CD1c-positive myeloid dendritic cell (primary cell): ENCODE results near the gene NR1I2.

Experiments used
- DNase-seq: peaks from one replicate; pipeline ENCODE4 v3.0.0-alpha.2; 2016; ENCODE audit errors: extremely low spot score

Gene NR1I2

GRCh38 chr3:119779731-119780383, 2.0 kb upstream of the NR1I2 start:
- no peak for DNase-seq

- no peak for DNase-seq
Observed at GRCh38 chr3:119782460-119782859, 559 bp downstream of the NR1I2 start.

- no peak for DNase-seq
Observed at GRCh38 chr3:119783255-119783654, 1.4 kb downstream of the NR1I2 start.

- no peak for DNase-seq
Observed at GRCh38 chr3:119783883-119784282, 2.0 kb downstream of the NR1I2 start.

- no peak for DNase-seq
Observed at GRCh38 chr3:119786409-119786808, 4.5 kb downstream of the NR1I2 start.

- no peak for DNase-seq
Observed at GRCh38 chr3:119790369-119790768, 8.5 kb downstream of the NR1I2 start.

- no peak for DNase-seq
Observed at GRCh38 chr3:119792270-119792669, 10.4 kb downstream of the NR1I2 start.

GRCh38 chr3:119794401-119794800, 12.5 kb downstream of the NR1I2 start:
- no peak for DNase-seq

GRCh38 chr3:119794971-119795612, 13.2 kb downstream of the NR1I2 start:
- no peak for DNase-seq

GRCh38 chr3:119795849-119796248, 13.9 kb downstream of the NR1I2 start:
- no peak for DNase-seq

- no peak for DNase-seq
Observed at GRCh38 chr3:119796368-119796767, 14.5 kb downstream of the NR1I2 start.

GRCh38 chr3:119796785-119797184, 14.9 kb downstream of the NR1I2 start:
- no peak for DNase-seq

GRCh38 chr3:119800844-119801243, 18.9 kb downstream of the NR1I2 start:
- no peak for DNase-seq

- no peak for DNase-seq
Observed at GRCh38 chr3:119808244-119808643, 26.3 kb downstream of the NR1I2 start.

- no peak for DNase-seq
Observed at GRCh38 chr3:119808843-119809242, 26.9 kb downstream of the NR1I2 start.

- no peak for DNase-seq
Observed at GRCh38 chr3:119809249-119810017, 27.5 kb downstream of the NR1I2 start.

GRCh38 chr3:119810018-119810435, 28.1 kb downstream of the NR1I2 start:
- peak; percentile 52 for DNase-seq

- no peak for DNase-seq
Observed at GRCh38 chr3:119812491-119813058, 30.7 kb downstream of the NR1I2 start.

- no peak for DNase-seq
Observed at GRCh38 chr3:119815716-119816115, 33.8 kb downstream of the NR1I2 start.

GRCh38 chr3:119817071-119817470, 35.2 kb downstream of the NR1I2 start:
- no peak for DNase-seq

- no peak for DNase-seq
Observed at GRCh38 chr3:119817583-119818363, 35.9 kb downstream of the NR1I2 start.

- DNase-seq: no peak
Observed at GRCh38 chr3:119818937-119819336, 37.0 kb downstream of the NR1I2 start.
